ENCODE data around the gene FLNA. TPM values are rescaled to one million over a fixed set of nuclear protein-coding genes. Genes with fewer than 3 reads are reported as not detected.
"Not testable (repeated sequence)": the region's sequence is repeated elsewhere in the genome, so short reads cannot be mapped to it uniquely, and the experiment has no call there.

FLNA gene
- total RNA-seq, 1 donor from 2014 or later: 953 TPM

- TF ChIP-seq, protein P1, sequence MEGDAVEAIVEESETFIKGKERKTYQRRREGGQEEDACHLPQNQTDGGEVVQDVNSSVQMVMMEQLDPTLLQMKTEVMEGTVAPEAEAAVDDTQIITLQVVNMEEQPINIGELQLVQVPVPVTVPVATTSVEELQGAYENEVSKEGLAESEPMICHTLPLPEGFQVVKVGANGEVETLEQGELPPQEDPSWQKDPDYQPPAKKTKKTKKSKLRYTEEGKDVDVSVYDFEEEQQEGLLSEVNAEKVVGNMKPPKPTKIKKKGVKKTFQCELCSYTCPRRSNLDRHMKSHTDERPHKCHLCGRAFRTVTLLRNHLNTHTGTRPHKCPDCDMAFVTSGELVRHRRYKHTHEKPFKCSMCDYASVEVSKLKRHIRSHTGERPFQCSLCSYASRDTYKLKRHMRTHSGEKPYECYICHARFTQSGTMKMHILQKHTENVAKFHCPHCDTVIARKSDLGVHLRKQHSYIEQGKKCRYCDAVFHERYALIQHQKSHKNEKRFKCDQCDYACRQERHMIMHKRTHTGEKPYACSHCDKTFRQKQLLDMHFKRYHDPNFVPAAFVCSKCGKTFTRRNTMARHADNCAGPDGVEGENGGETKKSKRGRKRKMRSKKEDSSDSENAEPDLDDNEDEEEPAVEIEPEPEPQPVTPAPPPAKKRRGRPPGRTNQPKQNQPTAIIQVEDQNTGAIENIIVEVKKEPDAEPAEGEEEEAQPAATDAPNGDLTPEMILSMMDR (conservative IDR thresholded peaks at IDR 0.05; ENCODE audit: low read depth, low read length): peak; percentile 71
- H3K4me3 ChIP-seq (ENCODE audit: low read depth, low read length): peak overlapping the region; percentile 84
- no peak for DNase-seq (ENCODE audit: low read depth)
Observed at GRCh38 chrX:154398668-154399526, 24.5 kb upstream of the FLNA start.

- TF ChIP-seq, protein P1 (conservative IDR thresholded peaks at IDR 0.05; ENCODE audit: low read depth, low read length): no peak
- DNase-seq (ENCODE audit: low read depth): no peak
Observed at GRCh38 chrX:154397888-154398667, 23.6 kb upstream of the FLNA start, which contains the start of gene RPL10. TSS of gene RPL10 (plus strand) at chrX:154398377. CDS start at chrX:154398520, 143 bp downstream.

DNA sequence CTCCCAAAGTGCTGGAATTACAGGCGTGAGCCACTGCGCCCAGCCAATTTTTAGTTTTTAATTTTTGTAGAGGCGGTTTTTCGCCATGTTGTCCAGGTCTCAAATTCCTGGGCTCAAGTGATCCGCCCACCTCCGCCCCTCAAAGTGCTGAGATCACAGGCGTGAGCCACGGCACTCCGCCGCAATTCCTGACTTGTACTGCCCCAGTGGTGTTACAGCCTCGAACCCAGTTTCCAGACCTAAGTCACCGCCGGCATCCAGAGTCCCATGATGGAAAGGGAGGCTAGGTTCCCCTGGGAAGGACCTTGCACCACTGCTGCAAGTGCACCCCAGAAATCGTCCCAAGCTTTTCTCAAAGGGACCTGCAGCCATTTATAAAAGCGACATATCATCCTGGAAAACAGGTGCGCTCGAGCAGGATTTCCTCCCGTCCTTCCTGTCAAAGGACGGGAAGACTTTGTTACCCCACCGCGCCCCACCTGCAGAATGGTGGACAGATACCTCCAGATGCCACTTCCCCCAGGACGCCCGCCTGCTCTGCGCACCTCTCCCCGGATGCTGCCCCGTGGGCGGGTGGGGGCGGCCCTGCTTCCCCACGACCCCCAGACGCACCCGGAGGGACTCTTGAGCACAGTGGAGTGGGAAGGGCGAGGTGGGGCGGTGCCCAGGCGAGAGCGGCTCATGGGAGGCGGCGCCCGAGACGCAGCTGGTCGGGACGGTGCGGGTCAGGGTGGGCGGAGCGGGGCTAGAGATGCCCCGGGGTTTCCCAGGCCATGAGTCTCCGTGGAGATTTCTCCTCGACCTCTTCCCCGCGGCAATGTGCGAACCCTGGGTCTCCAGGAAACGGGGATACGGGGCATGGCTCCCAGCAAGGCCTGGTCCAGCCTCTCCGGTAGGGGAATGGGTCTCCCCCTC, 22.8 kb upstream of the FLNA start:
- peak overlapping the region; percentile 84 for H3K4me3 ChIP-seq (ENCODE audit: low read depth, low read length)
- DNase-seq (ENCODE audit: low read depth): no peak
- TF ChIP-seq, protein P1 (conservative IDR thresholded peaks at IDR 0.05; ENCODE audit: low read depth, low read length): no peak

More at GRCh38 chrX:154397888-154398667, 23.6 kb upstream of the FLNA start, which contains the start of gene RPL10:
- H3K4me3 ChIP-seq (ENCODE audit: low read depth, low read length): peak within 1 kb of the TSS; percentile 84

DNA sequence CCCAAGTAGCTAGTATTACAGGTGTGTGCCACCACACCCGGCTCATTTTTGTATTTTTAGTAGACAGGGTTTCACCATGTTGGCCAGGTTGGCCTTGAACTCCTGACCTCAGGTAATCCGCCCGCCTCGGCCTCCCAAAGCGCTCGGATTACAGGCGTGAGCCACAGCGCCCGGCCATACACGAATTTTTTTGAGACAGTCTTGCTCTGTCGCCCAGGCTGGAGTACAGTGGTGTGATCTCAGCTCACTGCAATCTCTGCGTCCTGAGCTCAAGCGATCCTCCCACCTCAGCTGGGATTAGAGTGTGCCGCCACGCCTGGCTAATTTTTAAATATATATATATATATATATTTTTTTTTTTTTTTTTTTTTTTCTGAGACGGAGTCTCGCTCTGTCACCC, 21.9 kb upstream of the FLNA start:
- DNase-seq (ENCODE audit: low read depth): not testable (repeated sequence)
- H3K4me3 ChIP-seq (ENCODE audit: low read depth, low read length): peak overlapping the region; percentile 23

- H3K4me3 ChIP-seq (ENCODE audit: low read depth, low read length): not testable (repeated sequence)
Observed at GRCh38 chrX:154389812-154390747, 15.6 kb upstream of the FLNA start.

GRCh38 chrX:154388649-154389048, 14.2 kb upstream of the FLNA start:
- not testable (repeated sequence) for DNase-seq (ENCODE audit: low read depth); H3K4me3 ChIP-seq (ENCODE audit: low read depth, low read length)

More at GRCh38 chrX:154389812-154390747, 15.6 kb upstream of the FLNA start:
- not testable (repeated sequence) for DNase-seq (ENCODE audit: low read depth)

DNA sequence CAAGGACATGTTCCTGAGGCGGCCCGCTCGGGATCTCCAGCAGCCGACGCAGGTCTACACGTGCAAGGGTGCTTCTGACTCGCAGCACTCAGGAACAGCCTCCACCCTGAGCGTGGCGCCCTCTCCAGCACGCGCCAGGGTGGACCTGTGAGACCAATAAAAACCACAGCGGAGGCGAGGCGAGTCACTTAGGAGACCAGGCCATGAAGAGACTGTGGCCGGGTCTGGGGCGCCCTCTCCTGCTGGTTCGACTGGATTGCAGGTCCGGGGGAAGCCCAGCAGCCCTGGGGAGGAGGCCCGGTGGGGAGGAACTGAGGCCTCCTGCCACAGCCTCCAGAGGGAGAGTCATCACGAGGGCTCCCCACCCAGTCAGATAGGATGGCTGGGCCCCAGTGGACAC, 13.7 kb upstream of the FLNA start:
- H3K4me3 ChIP-seq (ENCODE audit: low read depth, low read length); DNase-seq (ENCODE audit: low read depth): not testable (repeated sequence)

DNA sequence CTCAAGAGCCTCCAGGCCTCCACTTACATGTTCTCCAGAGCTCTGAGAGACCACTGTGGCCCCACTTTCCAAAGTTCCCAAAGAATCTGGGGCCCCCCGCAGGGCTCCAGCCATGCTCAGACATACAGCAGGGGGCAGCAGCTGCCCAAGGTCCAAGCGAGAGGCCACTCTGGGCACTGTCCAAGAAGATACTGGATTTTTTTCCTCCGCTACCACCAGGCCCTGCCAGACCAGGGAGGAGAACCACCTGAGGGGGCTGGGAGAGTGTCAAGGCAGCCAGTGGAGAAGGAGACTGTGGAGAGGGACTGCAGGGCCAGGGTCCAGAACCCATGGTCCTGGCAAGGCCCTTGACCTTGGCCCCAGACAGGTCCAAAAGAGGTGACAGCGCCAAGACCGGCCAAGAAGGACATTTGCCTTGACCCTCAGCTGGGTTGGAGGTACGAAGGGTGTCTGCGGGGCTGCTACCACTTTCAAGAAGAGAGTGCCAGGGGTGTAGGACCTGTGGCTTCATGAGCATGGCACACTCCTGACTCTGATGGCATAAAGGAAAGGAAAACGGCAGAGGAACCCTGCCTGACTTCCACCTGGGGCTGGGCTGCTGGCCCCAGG, 10.0 kb upstream of the FLNA start:
- no peak for DNase-seq (ENCODE audit: low read depth)
- TF ChIP-seq, protein P1 (conservative IDR thresholded peaks at IDR 0.05; ENCODE audit: low read depth, low read length): peak; percentile 49
- no peak overlapping the region for H3K4me3 ChIP-seq (ENCODE audit: low read depth, low read length)
